Activated B cell treated with CpG ODN at 0.5 μM for 24 hours (primary cell): ENCODE results near the gene TRIM38. TPM values are rescaled to one million over a fixed set of nuclear protein-coding genes. Genes with fewer than 3 reads are reported as not detected.

Experiments used
- ATAC-seq: fragments of 200-7000 bp; cut with Tn5 transposase; one replicate; pipeline ENCODE4 v1.10.0; 2021; ENCODE audit warnings: low read depth, mild to moderate bottlenecking, moderate library complexity
- CTCF ChIA-PET: fragments of 350-600 bp; sonication (Branson Sonifier 250); formaldehyde crosslinking; loops from one replicate; lab custom pipeline; 2021; ENCODE audit warnings: antibody characterized with exemption; lab: Charles Lee
- POLR2A ChIA-PET: fragments of 350-600 bp; sonication (Branson Sonifier 250); formaldehyde crosslinking; loops from one replicate; lab custom pipeline; 2021; ENCODE audit warnings: antibody characterized with exemption; lab: Charles Lee
- DNase-seq: peaks from one replicate; pipeline ENCODE4 v3.0.0; 2022
- H3K27ac Mint-ChIP-seq: one replicate; pipeline ENCODE4 v1.8.0; 2020; ENCODE audit warnings: mixed read lengths
- H3K27me3 Mint-ChIP-seq: one replicate; pipeline ENCODE4 v1.8.0; 2021; ENCODE audit warnings: mixed read lengths
- H3K36me3 Mint-ChIP-seq: one replicate; pipeline ENCODE4 v1.8.0; 2021; ENCODE audit warnings: low read depth, mixed read lengths
- H3K4me1 Mint-ChIP-seq: one replicate; pipeline ENCODE4 v1.8.0; 2021; ENCODE audit warnings: mixed read lengths
- H3K4me3 Mint-ChIP-seq: one replicate; pipeline ENCODE4 v1.8.0; 2020; ENCODE audit warnings: mild to moderate bottlenecking, mixed read lengths
- H3K9me3 Mint-ChIP-seq: one replicate; pipeline ENCODE4 v1.8.0; 2020; ENCODE audit warnings: mixed read lengths
- CTCF ChIP-seq: fragments of 200-600 bp; IDR thresholded peaks from one replicate; pipeline ENCODE4 v1.8.0; 2022; ENCODE audit warnings: antibody characterized with exemption, mild to moderate bottlenecking
- intact Hi-C: fragments of 100-400 bp; cut with micrococcal nuclease; formaldehyde crosslinking; loops from one replicate; pipeline ENCODE4 v1.15.1; 2024
- total RNA-seq: library from RNA; stranded (reverse); gene quantifications from 2 replicates; pipeline ENCODE4 v1.2.3, GENCODE V29; 2022

TRIM38 gene
- total RNA-seq, 1 donor from 2014 or later, result 36.8 TPM

- H3K4me1 Mint-ChIP-seq, result peaks cover 80% of the 10 kb centered on the region
- CTCF ChIA-PET, result interaction anchor here (0.7 to 3.1 kb wide), 4 partner anchors 30 to 173 kb away, joined by 3 to 21 read pairs (median 6); no protein-coding TSS in a partner anchor
- intact Hi-C loops, result loop anchor here (1.0 to 5.0 kb wide), 5 partner anchors 13 to 919 kb away; partner anchors contain the start of gene CARMIL1
- H3K36me3 Mint-ChIP-seq, result peaks cover 33% of the 10 kb centered on the region
- DNase-seq (no peak), ATAC-seq (no peak)
- no peak for TF ChIP-seq CTCF
- POLR2A ChIA-PET, result interaction anchor here (0.7 to 4.7 kb wide), 14 partner anchors 12 to 1185 kb away, joined by 3 to 58 read pairs (median 5); a partner anchor contains a TSS
- H3K27ac Mint-ChIP-seq, result peak overlapping the region; percentile 95
- no peaks in the 10 kb centered on the region for H3K9me3 Mint-ChIP-seq
- no peaks in the 10 kb centered on the region for H3K27me3 Mint-ChIP-seq
- peak overlapping the region; percentile 94 for H3K4me3 Mint-ChIP-seq
Measured at GRCh38 chr6:25961619-25962148, 918 bp upstream of the TRIM38 start.

- ATAC-seq, result no peak
- peak overlapping the region; percentile 95 for H3K27ac Mint-ChIP-seq
- peaks cover 49% of the 10 kb centered on the region for H3K36me3 Mint-ChIP-seq
- H3K4me3 Mint-ChIP-seq, result peak overlapping the region; percentile 94
- DNase-seq, result no peak
- no peaks in the 10 kb centered on the region for H3K27me3 Mint-ChIP-seq
- intact Hi-C loops, result loop anchor here (5.0 kb wide), 1 partner anchor 921 kb away; no protein-coding TSS in a partner anchor
- no peaks in the 10 kb centered on the region for H3K9me3 Mint-ChIP-seq
- CTCF ChIA-PET, result interaction anchor here (1.8 to 3.1 kb wide), 2 partner anchors 29 to 63 kb away, joined by 6 to 21 read pairs; no protein-coding TSS in a partner anchor
- peaks cover 92% of the 10 kb centered on the region for H3K4me1 Mint-ChIP-seq
- POLR2A ChIA-PET, result interaction anchor here (0.6 to 4.7 kb wide), 9 partner anchors 10 to 193 kb away, joined by 3 to 58 read pairs (median 7); a partner anchor contains a TSS
- no peak for TF ChIP-seq CTCF
Measured at GRCh38 chr6:25963426-25964123, 973 bp downstream of the TRIM38 start.

- Mint-ChIP-seq H3K4me3 (peak overlapping the region; percentile 67), H3K36me3 (peaks cover 63% of the 10 kb centered on the region), H3K27me3 (no peaks in the 10 kb centered on the region), H3K27ac (peak overlapping the region; percentile 54), H3K4me1 (peaks cover 88% of the 10 kb centered on the region), H3K9me3 (no peaks in the 10 kb centered on the region)
- CTCF ChIA-PET, result interaction anchor here (1.0 to 1.2 kb wide), 2 partner anchors 12 to 27 kb away, joined by 3 read pairs; no protein-coding TSS in a partner anchor
- intact Hi-C loops, result no loop called here
- TF ChIP-seq CTCF, result no peak
- ATAC-seq (no peak), DNase-seq (no peak)
- POLR2A ChIA-PET, result interaction anchor here (0.7 to 3.0 kb wide), 3 partner anchors 27 to 191 kb away, joined by 4 to 31 read pairs (median 7); a partner anchor contains a TSS
Measured at GRCh38 chr6:25965058-25965457, 2.5 kb downstream of the TRIM38 start.

- Mint-ChIP-seq H3K27ac (peak overlapping the region; percentile 62), H3K9me3 (no peaks in the 10 kb centered on the region), H3K4me1 (peaks cover 85% of the 10 kb centered on the region), H3K4me3 (peak overlapping the region; percentile 75), H3K27me3 (no peaks in the 10 kb centered on the region), H3K36me3 (peaks cover 78% of the 10 kb centered on the region)
- no peak for TF ChIP-seq CTCF
- POLR2A ChIA-PET, result interaction anchor here (0.7 to 3.0 kb wide), 4 partner anchors 9 to 54 kb away, joined by 3 to 31 read pairs (median 7); a partner anchor contains a TSS
- intact Hi-C loops, result no loop called here
- DNase-seq, result no peak
- ATAC-seq, result no peak
- CTCF ChIA-PET, result interaction anchor here (1.3 kb wide), 3 partner anchors 10 to 84 kb away, joined by 3 to 6 read pairs (median 3); no protein-coding TSS in a partner anchor
Measured at GRCh38 chr6:25966711-25967110, 4.1 kb downstream of the TRIM38 start.
